ENCODE data around the gene GSK3A.

GSK3A gene

GRCh38 chr19:42247640-42248199 is 5.3 kb upstream of the GSK3A start:
- DNase-seq, result no peak

DNA sequence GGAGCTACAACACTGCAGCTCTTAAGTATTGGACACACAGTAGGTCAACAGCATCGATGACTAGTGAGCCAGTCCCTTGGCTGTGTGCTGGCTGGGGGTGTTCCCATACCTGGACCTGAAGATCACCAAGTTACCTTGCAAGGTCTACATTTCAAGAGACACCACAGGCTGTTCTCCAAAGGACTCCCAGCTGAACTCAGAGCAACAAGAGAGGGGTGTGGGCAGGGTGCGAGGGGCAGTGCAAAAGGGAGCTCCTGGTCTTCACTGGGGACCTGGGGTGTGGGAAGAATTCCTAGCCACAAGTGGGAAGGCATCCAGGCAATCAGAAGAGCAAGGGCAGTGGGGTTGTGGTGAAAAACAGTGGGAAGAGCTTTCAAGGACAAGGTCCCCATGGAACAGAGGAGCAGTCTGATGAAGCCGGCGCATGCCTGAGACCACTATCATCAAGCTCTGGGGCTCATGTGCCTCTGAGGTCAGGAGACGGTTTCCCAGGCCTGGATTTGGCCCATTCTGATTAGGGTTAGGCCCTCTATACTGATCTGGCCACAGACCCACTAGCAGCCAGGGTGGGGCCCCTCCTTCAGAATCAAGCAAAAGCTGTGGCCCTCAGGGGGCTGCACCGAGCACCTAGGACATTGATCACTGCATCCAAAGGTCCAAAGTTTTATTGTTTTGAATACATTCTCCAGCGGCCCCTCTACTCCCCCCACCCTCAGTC is 4.7 kb upstream of the GSK3A start:
- DNase-seq, result no peak

- DNase-seq, result no peak
These were observed 3.9 kb upstream of the GSK3A start for GRCh38 chr19:42246143-42246921.

- DNase-seq, result no peak
These were observed 2.8 kb upstream of the GSK3A start for GRCh38 chr19:42245231-42245630.

- peak; percentile 97 for DNase-seq
These were observed 2.2 kb upstream of the GSK3A start for GRCh38 chr19:42244347-42245220.

DNA sequence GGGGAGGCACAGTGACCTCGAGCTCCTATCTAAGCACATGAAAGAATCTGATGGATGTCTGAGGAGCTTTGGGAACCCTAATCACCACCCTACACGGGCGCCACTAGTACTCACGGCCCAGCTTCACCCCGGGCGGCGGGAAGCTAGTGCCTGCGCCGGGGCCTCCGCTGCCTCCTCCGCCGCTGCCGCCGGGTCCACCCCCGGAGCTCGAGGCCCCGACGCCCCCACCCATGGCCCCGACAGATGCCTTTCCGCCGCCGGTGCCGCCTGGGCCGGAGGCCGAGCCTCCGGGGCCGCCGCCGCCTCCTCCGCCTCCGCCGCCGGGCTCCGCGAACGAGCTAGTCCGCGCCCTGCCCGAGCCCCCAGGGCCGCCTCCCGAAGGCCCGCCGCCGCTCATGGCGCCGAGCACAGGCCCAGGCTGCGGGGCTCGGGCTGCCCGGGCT is 312 bp downstream of the GSK3A start:
- DNase-seq, result peak; percentile 22

DNA sequence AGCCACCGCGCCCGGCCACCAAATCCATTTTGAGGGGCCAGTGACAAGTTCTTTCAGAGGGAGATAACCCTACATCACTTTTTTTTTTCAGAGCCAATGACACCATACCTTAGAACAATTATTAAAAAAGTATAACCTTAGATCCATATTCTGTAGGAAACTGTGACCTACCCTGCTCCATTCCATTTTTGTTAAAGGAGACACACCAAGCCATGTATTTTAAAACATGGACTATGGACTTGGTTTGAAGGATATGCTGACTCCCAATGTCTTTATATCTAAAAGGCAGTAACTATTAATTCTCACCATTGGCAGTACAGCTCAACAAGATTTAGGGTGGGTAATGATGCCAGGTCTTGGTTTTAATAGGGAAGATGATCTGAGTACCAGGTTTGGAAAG is 1.1 kb downstream of the GSK3A start:
- no peak for DNase-seq

DNA sequence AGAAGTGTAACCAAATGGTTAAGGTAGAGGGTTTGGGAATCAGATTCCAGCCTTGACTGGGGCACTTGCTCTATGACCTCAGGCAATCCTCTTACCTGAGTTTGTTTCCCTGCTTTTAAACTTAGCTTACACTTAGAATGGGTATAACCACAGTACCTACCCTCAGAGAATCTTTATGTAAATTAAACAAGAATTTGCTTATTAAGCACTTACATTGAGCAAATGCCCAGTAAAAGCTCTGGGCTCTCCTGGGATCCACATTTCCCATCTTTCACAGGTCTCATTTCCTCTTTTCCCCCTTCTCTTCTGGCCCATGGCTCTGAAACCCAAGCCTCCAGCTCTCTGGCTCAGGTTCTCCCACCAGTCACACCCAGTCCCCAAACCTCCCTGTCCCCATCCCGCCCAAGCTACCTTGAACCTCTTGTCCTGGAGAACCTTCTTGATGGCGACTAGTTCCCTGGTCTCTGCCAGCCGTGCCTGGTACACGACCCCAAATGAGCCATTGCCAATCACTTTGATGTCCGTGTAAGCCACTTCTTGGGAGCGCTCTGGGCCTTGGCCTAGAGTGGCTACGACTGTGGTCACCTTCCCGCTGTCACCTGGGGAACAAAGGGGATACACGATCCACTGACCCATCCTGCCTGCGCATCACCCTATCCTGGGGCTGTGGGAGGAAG is 2.7 kb downstream of the GSK3A start:
- DNase-seq, result no peak

GRCh38 chr19:42235181-42235580 is 7.2 kb downstream of the GSK3A start:
- no peak for DNase-seq

DNA sequence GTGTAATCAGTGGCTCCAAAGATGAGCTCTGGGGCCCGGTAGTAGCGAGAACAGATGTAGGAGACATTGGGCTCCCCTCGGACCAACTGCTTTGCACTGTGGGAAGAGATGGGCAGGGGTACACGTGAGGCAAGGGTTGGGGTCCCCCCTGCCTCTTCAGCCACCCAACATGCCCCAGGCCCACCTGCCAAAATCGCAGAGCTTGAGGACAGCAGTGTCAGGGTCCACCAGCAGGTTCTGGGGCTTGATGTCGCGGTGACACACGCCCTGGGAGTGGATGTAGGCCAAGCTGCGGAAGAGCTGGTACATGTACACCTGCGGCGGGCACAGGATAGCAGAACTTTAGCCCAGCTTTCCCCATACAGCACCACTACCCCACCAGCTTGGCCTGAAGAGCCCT is 8.0 kb downstream of the GSK3A start:
- DNase-seq, result no peak

- no peak for DNase-seq
These were observed 8.6 kb downstream of the GSK3A start for GRCh38 chr19:42233678-42234292.

GRCh38 chr19:42233106-42233505 is 9.3 kb downstream of the GSK3A start:
- no peak for DNase-seq

DNA sequence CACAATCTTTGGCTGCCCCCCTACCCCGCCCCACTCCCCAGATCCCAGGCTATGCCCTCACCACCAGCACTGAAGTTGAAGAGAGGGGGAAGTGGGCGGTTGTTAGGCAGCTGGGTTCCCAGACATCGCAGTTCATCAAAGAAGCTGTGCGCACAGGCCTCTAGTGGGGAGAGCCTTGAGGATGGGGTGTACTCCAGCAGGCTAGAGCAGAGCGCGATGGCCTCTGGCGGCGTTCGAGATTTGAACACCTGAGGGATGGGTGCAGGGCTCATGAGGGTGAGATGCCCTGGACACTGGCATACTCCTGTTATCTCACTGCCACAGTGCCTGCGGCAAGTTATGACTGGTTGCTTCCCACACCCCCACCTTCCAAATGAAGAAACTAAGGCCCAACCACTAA is 10.0 kb downstream of the GSK3A start:
- no peak for DNase-seq

GRCh38 chr19:42230571-42230970 is 11.8 kb downstream of the GSK3A start:
- no peak for DNase-seq

- no peak for DNase-seq
These were observed 12.5 kb downstream of the GSK3A start for GRCh38 chr19:42229855-42230351.

DNA sequence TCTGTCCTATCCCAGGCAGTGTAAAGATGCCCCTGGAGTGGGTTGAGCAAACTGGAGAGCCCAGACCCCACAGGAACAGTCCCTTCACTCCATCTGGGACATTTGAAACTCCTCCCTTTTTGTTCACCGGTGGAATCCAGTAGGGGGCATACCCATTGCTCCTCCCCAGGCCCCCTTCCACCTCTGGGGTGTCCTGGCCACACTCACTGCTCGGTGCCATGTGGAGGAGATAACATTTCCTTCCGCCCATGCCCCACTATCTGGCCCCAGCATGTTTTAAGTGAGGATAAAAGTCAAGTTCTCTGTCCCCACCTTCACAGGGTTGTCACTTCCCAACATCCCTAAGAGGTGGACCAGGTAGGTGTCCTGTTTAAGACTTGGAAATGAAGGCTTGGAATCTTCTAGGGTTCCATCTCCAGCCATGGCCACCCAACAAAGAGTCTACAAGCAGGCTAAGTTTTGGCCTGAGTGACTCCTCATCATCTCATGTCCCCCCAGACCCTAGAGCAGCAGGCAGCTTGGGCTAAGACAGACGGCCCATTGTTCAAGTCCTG is 13.0 kb downstream of the GSK3A start:
- no peak for DNase-seq

GRCh38 chr19:42228641-42229040 is 13.8 kb downstream of the GSK3A start:
- no peak for DNase-seq

DNA sequence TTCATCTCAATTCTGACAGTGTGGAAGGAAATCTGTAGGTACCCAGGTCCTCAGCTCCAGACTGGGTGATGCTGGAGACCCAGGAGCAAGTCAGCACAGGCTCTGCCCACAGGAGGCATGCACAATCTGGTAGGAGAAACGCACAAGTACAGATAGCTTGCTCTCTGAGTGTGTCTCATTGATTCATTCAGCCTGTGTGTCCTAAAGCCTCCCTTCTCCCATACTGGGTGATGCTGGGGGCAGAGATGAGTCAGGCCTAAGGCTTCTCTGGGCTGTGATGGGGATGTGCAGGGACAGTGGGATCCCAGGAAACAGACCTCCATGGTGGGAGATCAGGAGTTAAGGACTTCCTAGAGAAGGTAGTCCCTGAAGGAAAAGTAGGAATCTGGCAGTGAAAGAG is 15.5 kb downstream of the GSK3A start:
- no peak for DNase-seq

GRCh38 chr19:42225718-42226292 is 16.6 kb downstream of the GSK3A start:
- no peak for DNase-seq

DNA sequence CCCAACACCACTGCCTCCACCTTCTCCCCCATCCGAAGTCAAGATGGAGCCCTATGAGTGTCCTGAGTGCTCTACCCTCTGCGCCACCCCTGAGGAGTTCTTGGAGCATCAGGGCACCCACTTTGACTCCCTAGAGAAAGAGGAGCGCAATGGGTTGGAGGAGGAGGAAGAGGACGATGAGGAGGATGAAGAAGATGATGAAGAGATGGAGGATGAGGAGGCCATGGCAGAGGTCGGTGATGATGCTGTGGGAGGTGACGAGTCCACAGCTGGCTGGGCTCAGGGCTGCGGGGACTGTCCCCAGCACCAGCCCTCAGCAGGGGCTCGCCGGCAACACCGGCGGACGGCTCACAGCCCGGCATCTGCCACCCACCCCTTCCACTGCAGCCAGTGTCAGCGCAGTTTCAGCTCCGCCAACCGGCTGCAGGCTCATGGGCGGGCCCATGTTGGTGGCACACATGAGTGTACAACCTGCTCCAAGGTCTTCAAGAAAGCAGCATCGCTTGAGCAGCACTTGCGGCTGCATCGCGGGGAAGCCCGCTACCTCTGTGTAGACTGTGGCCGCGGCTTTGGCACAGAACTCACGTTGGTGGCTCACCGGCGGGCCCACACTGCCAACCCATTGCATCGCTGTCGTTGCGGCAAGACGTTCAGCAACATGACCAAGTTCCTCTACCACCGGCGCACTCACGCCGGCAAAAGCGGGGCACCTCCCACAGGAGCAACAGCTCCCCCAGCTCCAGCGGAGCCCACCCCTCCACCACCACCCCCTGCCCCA is 17.3 kb downstream of the GSK3A start:
- DNase-seq, result no peak

Data from activated CD4-positive, alpha-beta T cell treated with anti-CD3 and anti-CD28 coated beads, Interleukin-10, Interleukin-2, amounts not matched to agents 100 ng/mL and 50 ng/mL, durations not matched to agents 16 hours and 8 hours (primary cell).